Endothelial cell of umbilical vein (primary cell): ENCODE results near the gene SLC11A2. TPM values are rescaled to one million over a fixed set of nuclear protein-coding genes. Genes with fewer than 3 reads are reported as not detected.

Experiments used
- BruUV-seq: library from RNA; stranded (reverse); fragments of 400-500 nt; replicated peaks from 2 replicates; lab custom pipeline; 2021; lab: Mats Ljungman, UMichigan
- CTCF ChIA-PET: fragments of 300-600, 350-600 bp; sonication (Branson Sonifier 250); formaldehyde crosslinking; loops from one replicate; lab custom pipeline; 2021; ENCODE audit warnings: antibody characterized with exemption, inconsistent platforms; lab: Charles Lee
- POLR2A ChIA-PET: fragments of 300-600, 350-600 bp; sonication (Branson Sonifier 250); formaldehyde crosslinking; loops from one replicate; lab custom pipeline; 2021; ENCODE audit warnings: antibody characterized with exemption, inconsistent platforms; lab: Charles Lee
- DNase-seq: peaks from one replicate; pipeline ENCODE4 v3.0.0-alpha.2; 2011; ENCODE audit warnings: low read depth, low spot score
- FAIRE-seq: peaks from 2 replicates; lab custom pipeline; 2011; peaks lifted over from hg19 to GRCh38; lab: Jason Lieb, UNC
- H2AFZ ChIP-seq: 2 replicates; pipeline ENCODE4 v1.6.0; 2012; ENCODE audit warnings: low read depth, low read length, control low read depth, inconsistent platforms
- H3K27ac ChIP-seq: 2 replicates; pipeline ENCODE4 v1.5.1; 2011; ENCODE audit warnings: low read depth, mild to moderate bottlenecking, control low read depth, low read length, moderate library complexity; ENCODE audit not compliant: insufficient read depth
- H3K27me3 ChIP-seq, 2 experiments: 2 replicates each; pipeline versions ENCODE4 v1.6.0 to v1.6.1; 2011; ENCODE audit warnings: low read length in 2 of 2, mixed read lengths in 1 of 2; ENCODE audit not compliant: control insufficient read depth in 2 of 2, insufficient read depth in 2 of 2
- H3K36me3 ChIP-seq, 2 experiments: 2 replicates in 1 of 2; 3 replicates in 1 of 2; pipeline ENCODE4 v1.5.1; 2011; ENCODE audit warnings: low read length in 2 of 2, mild to moderate bottlenecking in 1 of 2, moderate library complexity in 1 of 2; ENCODE audit not compliant: control insufficient read depth in 2 of 2, insufficient read depth in 2 of 2; ENCODE audit errors: extremely low read depth in 1 of 2
- H3K4me1 ChIP-seq: 3 replicates; pipeline ENCODE4 v1.5.1; 2011; ENCODE audit warnings: mild to moderate bottlenecking, low read length; ENCODE audit not compliant: control insufficient read depth, insufficient read depth; ENCODE audit errors: extremely low read depth
- H3K4me2 ChIP-seq: 2 replicates; pipeline ENCODE4 v1.6.1; 2011; ENCODE audit warnings: low read length, control low read depth, mixed read lengths; ENCODE audit not compliant: insufficient read depth
- H3K4me3 ChIP-seq, 3 experiments: fragments of 200-600 bp in 1 of 3; sonication (generic), shearing (Covaris generic) in 1 of 3; replicated peaks in 1 of 3; 2 replicates each; pipeline ENCODE4 v1.5.1; 2011 to 2016; ENCODE audit warnings: control low read depth in 3 of 3, low read length in 3 of 3, mild to moderate bottlenecking in 2 of 3, inconsistent platforms in 1 of 3, low read depth in 1 of 3, moderate library complexity in 1 of 3; ENCODE audit not compliant: insufficient read depth in 1 of 3
- H3K79me2 ChIP-seq: 2 replicates; pipeline ENCODE4 v1.6.0; 2012; ENCODE audit warnings: low read length, inconsistent platforms; ENCODE audit not compliant: control insufficient read depth, insufficient read depth
- H3K9ac ChIP-seq: replicated peaks from 2 replicates; pipeline ENCODE3; 2011; ENCODE audit warnings: low read length, control low read depth; ENCODE audit not compliant: insufficient read depth; ENCODE audit errors: extremely low read depth
- H3K9me1 ChIP-seq: replicated peaks from 3 replicates; pipeline ENCODE4 v1.6.0; 2011; ENCODE audit warnings: mild to moderate bottlenecking, low read length; ENCODE audit not compliant: control insufficient read depth, insufficient read depth; ENCODE audit errors: extremely low read depth
- H3K9me3 ChIP-seq: replicated peaks from 2 replicates; pipeline ENCODE4 v1.5.1; 2012; ENCODE audit warnings: low read length, inconsistent platforms; ENCODE audit not compliant: control insufficient read depth, insufficient read depth
- H4K20me1 ChIP-seq: replicated peaks from 2 replicates; pipeline ENCODE3; 2011; ENCODE audit warnings: mild to moderate bottlenecking, low read length; ENCODE audit not compliant: control insufficient read depth, insufficient read depth; ENCODE audit errors: extremely low read depth
- CTCF ChIP-seq, 2 donors: IDR thresholded peaks; 1 replicate in 1 of 2; 2 replicates in 1 of 2; pipeline ENCODE4 v1.5.1; 2011; ENCODE audit warnings: low read length in 2 of 2, mild to moderate bottlenecking in 2 of 2, moderate library complexity in 2 of 2, control low read depth in 1 of 2, inconsistent platforms in 1 of 2, low read depth in 1 of 2; ENCODE audit not compliant: insufficient read depth in 1 of 2; ENCODE audit errors: extremely low read depth in 1 of 2
- EZH2 ChIP-seq: IDR thresholded peaks from 2 replicates; pipeline ENCODE4 v1.6.1; 2012; ENCODE audit warnings: borderline replicate concordance, low read depth, mild to moderate bottlenecking, moderate library complexity, low read length, inconsistent platforms; ENCODE audit not compliant: severe bottlenecking
- FOS ChIP-seq: IDR thresholded peaks from 2 replicates; pipeline ENCODE4 v1.6.1; 2011; ENCODE audit warnings: mild to moderate bottlenecking, low read length, moderate library complexity, borderline replicate concordance; ENCODE audit not compliant: insufficient read depth
- GATA2 ChIP-seq: IDR thresholded peaks from 2 replicates; pipeline ENCODE4 v1.7.0; 2011; ENCODE audit warnings: low read depth, mild to moderate bottlenecking, moderate library complexity, mixed read lengths, low read length; ENCODE audit not compliant: insufficient read length, insufficient read depth
- JUN ChIP-seq: IDR thresholded peaks from 2 replicates; pipeline ENCODE4 v1.6.1; 2011; ENCODE audit warnings: borderline replicate concordance, low read depth; ENCODE audit not compliant: insufficient read length, insufficient read depth
- MAX ChIP-seq: IDR thresholded peaks from 2 replicates; pipeline ENCODE4 v1.6.1; 2011; ENCODE audit not compliant: insufficient read depth, insufficient read length
- MYC ChIP-seq: IDR thresholded peaks from one replicate; pipeline ENCODE4 v1.6.1; 2011; ENCODE audit warnings: mild to moderate bottlenecking, low read depth, low read length
- POLR2A ChIP-seq: IDR thresholded peaks from 2 replicates; pipeline ENCODE4 v1.6.1; 2012; ENCODE audit warnings: low read depth, mild to moderate bottlenecking, control low read depth, low read length
- POLR2AphosphoS5 ChIP-seq: IDR thresholded peaks from 2 replicates; pipeline ENCODE4 v1.6.1; 2012; ENCODE audit warnings: low read depth, mild to moderate bottlenecking, control low read depth, low read length, moderate library complexity; ENCODE audit not compliant: insufficient read depth
- dilution Hi-C: fragments of 300-500 bp; cut with MboI; formaldehyde crosslinking; loops from one replicate; pipeline ENCODE4 v1.15.0; 2019; ENCODE audit warnings: low sequenced_read_pairs; ENCODE audit not compliant: extremely low pct_ligation_motif_present
- intact Hi-C: fragments of 100-400 bp; cut with micrococcal nuclease; formaldehyde crosslinking; loops from one replicate; pipeline ENCODE4 v1.10.0; 2022
- polyA plus RNA-seq, 4 experiments: library from polyadenylated mRNA; depleted of rRNA in 3 of 4; stranded (reverse) in 3 of 4; unstranded in 1 of 4; fragments of >200 nt; gene quantifications; 2 replicates each; pipeline versions ENCODE4 v1.2.1 to v1.2.3, GENCODE V29; 2011 to 2012; ENCODE audit warnings: missing spikeins in 1 of 4
- total RNA-seq: library from RNA; stranded (reverse); gene quantifications from 2 replicates; pipeline ENCODE4 v1.2.3, GENCODE V29; 2021

SLC11A2 gene
- total and polyA plus RNA-seq, 2 donors (not counting 3 experiments of a cell fraction or from before 2014, with no cell fraction given): 47.5 to 56.4 TPM

GRCh38 chr12:51025338-51025835 is 797 bp downstream of the SLC11A2 start:
- BruUV-seq: no TSS peak
- Histone ChIP-seq H3K4me3 (peak overlapping the region; percentile 64 to 79 (median 78)), H3K4me2 (peak overlapping the region; percentile 100), H3K9ac (peak overlapping the region; percentile 93), H4K20me1 (no peaks in the 10 kb centered on the region), H3K9me1 (no peaks in the 10 kb centered on the region), H2AFZ (peak overlapping the region; percentile 90), H3K9me3 (no peaks in the 10 kb centered on the region), H3K79me2 (peaks cover 53% of the 10 kb centered on the region), H3K27me3 (peaks cover 5 to 7% of the 10 kb centered on the region in 2 experiments), H3K36me3 (no peaks in the 10 kb centered on the region), H3K4me1 (peaks cover 17% of the 10 kb centered on the region), H3K27ac (peak overlapping the region; percentile 90)
- FAIRE-seq (no peak), DNase-seq (peak; percentile 47)
- dilution Hi-C loops (no loop called here), intact Hi-C loops (loop anchor here (2.0 to 5.0 kb wide), 2 partner anchors 38 to 201 kb away; no protein-coding TSS in a partner anchor)
- ChIA-PET CTCF (interaction anchor here (1.0 to 3.4 kb wide), 6 partner anchors 18 to 316 kb away, joined by 3 to 16 read pairs (median 4); no protein-coding TSS in a partner anchor), POLR2A (interaction anchor here (1.7 kb wide), 1 partner anchor 58 kb away, joined by 4 read pairs; the partner anchor contains the start of gene CSRNP2)
- no peak for TF ChIP-seq GATA2
- TF ChIP-seq FOS: no peak
- no peak for TF ChIP-seq MAX
- no peak for TF ChIP-seq POLR2AphosphoS5

- FAIRE-seq (no peak), DNase-seq (peak; percentile 30)
- ChIA-PET CTCF (interaction anchor here (1.1 to 1.6 kb wide), 3 partner anchors 198 to 259 kb away, joined by 3 to 6 read pairs (median 3); no protein-coding TSS in a partner anchor), POLR2A (no interaction called here)
- no peaks in the 10 kb centered on the region for H3K9me3 ChIP-seq
- peak overlapping the region; percentile 90 for H3K27ac ChIP-seq
- no peaks in the 10 kb centered on the region for H3K9me1 ChIP-seq
- no peaks in the 10 kb centered on the region for H3K36me3 ChIP-seq
- H3K4me2 ChIP-seq: peak overlapping the region; percentile 100
- H4K20me1 ChIP-seq: no peaks in the 10 kb centered on the region
- TF ChIP-seq POLR2A: no peak
- TF ChIP-seq POLR2AphosphoS5: no peak
- TF ChIP-seq CTCF (IDR thresholded peaks at IDR 0.05; ENCODE audit: extremely low read depth in 1 of 2, insufficient read depth in 1 of 2, low read depth in 1 of 2, low read length in 2 of 2): no peak
- no peak for TF ChIP-seq EZH2
- TF ChIP-seq MYC: no peak
- no peak for TF ChIP-seq MAX
- no peak for TF ChIP-seq FOS
- TF ChIP-seq GATA2: no peak
- no peak for TF ChIP-seq JUN
- H2AFZ ChIP-seq: peak overlapping the region; percentile 82
- dilution Hi-C loops: no loop called here
- H3K79me2 ChIP-seq: peaks cover 64% of the 10 kb centered on the region
- peak overlapping the region; percentile 93 for H3K9ac ChIP-seq
- no TSS peak for BruUV-seq
- H3K4me1 ChIP-seq: peaks cover 17% of the 10 kb centered on the region
- peaks cover 0 to 1% of the 10 kb centered on the region in 2 experiments for H3K27me3 ChIP-seq
- intact Hi-C loops: loop anchor here (2.0 kb wide), 1 partner anchor 199 kb away; no protein-coding TSS in a partner anchor
- H3K4me3 ChIP-seq: peak overlapping the region in 2 of 3 experiments; percentile 78 to 79
Measured at GRCh38 chr12:51023625-51024382, 2.4 kb downstream of the SLC11A2 start.
